Fibroblast of peridontal ligament (primary cell): ENCODE results near the gene LIF.

ENCODE experiments used
- DNase-seq: peaks from one replicate; pipeline ENCODE4 v3.0.0-alpha.2; 2010; ENCODE audit errors: extremely low read depth

Gene LIF

DNA sequence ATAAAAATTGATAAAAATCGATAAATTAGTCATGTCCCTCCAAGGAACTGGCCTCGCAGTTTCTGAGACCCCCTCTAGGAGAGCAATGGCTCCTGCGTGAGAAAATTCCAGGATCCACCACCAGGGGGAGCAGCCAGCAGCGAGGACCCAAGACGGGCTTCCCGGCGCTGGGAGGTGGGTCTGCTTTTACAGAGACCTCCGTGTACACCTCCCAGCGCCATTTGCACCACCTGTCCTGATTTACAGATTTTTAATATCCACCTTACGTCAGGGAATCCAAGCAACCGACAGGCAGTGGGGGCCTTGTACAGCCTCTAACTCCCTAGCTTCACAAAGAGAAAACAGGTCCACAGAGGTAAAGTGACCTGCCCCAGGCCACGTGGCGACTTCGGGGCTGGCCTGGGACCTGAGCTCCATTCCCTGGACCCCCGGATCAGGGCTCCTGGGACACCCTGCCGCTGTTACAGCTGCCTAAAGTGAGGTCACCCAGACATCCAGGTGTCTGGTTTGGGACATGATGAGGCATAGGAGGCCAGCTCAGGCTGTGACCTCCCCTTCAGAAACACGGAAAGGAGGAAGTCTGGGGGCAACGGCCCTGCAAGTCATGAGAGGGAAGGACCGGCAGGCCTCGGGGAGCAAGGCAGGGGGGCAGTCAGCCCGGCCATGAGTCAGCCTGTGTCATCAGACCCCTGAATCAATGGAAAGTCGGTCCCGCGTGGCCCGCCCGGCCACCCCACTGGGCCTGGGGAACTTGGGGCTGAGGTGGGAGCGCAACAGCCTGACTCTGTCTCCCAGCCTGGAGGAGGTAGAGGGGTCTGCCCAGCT, 16.6 kb upstream of the LIF start:
- DNase-seq = peak; percentile 65

DNA sequence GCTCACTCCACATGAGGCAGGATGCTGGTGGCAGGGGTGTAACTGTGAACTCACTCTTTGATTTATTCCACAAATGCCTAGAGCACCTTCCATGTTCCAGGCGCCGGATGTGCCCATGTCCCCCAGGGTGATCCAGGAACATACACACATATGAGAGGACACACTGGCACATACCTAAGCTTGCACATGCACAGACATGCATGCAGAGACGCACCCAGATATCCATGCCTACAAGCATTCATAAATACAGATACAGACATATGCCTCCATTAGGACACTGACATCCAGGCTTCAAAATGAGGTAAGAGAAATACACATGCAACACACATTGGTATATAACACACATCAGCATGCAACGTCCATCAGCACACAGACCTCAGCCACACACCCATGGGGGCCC, 15.6 kb upstream of the LIF start:
- DNase-seq = no peak

GRCh38 chr22:30261134-30261533, 14.6 kb upstream of the LIF start:
- no peak for DNase-seq

- no peak for DNase-seq
These were observed 14.1 kb upstream of the LIF start for GRCh38 chr22:30260682-30261081.

- no peak for DNase-seq
These were observed 13.7 kb upstream of the LIF start for GRCh38 chr22:30260276-30260675.

DNA sequence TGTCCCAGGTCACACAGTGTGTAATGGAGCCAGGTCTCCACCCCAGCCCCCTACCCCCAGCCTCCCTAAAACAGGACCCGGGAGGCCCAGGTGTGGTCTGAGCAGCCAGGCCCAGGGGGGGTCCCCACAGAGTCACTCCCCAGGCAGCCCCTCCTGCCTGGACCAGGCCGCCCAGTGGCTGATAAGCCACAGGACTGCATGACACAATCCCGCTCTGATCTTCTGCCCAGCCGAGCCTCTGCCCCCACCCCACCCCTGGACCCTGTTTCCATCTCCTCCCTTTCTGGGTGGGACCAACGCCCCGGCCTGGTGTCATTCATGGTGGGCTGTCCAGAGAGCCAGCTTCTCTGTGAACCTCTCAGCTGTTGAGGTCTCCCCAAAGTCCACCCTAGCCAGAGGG, 7.8 kb upstream of the LIF start:
- no peak for DNase-seq

GRCh38 chr22:30253205-30253852, 6.8 kb upstream of the LIF start:
- DNase-seq = peak; percentile 55

GRCh38 chr22:30252411-30253204, 6.0 kb upstream of the LIF start:
- no peak for DNase-seq

DNA sequence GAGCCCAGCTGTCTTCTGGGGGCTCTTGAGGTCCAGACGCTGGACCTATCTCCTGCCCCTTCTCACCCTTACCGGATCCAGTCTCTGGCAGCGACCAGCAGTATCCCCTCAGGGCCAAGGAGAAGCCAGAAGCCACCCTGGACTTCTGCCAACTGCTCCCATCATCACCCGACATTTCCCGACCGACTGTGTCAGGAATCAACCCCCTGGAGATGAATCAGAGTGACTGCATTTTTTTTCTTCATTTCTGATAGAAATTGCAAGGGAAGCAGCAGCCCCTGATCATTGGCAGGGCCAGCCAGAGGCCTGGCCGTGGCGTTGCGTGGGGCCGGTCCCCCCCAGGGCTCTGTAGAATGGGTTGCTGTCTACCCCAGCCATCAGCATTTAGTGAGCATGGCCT, 5.2 kb upstream of the LIF start:
- DNase-seq = no peak

GRCh38 chr22:30250661-30251267, 4.2 kb upstream of the LIF start:
- DNase-seq = no peak

GRCh38 chr22:30250039-30250565, 3.5 kb upstream of the LIF start:
- no peak for DNase-seq

DNA sequence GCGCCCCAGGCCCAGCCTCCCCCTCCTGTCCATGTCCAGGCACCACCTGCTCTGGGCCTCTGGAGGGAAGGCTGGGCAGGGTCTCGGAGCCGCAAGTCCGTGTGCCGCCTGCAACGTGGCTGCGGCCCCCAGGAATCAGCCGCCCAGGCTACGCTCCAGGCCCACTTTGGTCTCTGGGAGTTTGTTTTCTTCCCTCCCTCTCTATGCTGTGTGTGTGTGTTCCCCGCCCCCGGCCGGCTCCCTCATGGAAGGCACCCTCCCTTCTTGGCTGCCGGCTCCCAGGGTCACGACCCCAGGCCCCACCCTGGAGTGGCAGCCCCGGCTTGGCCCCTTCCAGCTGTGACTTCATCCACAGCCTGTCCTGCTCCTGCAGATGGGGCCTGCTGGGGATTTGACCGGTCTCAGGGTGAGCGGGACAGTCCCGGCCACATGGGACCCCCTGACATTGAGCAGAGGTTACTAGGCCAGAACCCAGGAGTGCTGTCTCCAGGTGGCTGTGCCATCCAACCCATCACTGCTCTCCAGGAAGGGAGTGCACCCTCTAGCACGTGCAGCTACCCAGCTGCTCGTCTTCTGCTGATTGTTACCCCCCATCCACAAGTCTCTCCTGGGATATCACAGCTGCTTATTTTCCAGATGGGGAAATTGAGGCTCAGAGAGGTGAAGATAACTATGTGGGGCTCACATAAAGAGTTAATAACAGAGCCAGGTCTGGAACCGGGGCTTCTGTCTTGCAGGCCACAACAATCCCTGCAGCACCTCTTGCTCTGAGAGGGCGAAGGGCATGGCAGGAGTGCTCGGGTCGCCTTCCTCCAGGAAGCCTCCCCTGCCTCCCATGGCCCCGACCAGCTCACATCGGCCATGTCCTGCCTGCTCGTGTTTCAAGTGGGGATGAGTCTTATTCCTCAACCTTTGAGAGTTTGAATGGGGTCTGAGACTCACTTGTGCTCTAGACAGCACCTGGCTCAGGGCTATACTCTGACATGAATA, 2.8 kb upstream of the LIF start:
- no peak for DNase-seq

DNA sequence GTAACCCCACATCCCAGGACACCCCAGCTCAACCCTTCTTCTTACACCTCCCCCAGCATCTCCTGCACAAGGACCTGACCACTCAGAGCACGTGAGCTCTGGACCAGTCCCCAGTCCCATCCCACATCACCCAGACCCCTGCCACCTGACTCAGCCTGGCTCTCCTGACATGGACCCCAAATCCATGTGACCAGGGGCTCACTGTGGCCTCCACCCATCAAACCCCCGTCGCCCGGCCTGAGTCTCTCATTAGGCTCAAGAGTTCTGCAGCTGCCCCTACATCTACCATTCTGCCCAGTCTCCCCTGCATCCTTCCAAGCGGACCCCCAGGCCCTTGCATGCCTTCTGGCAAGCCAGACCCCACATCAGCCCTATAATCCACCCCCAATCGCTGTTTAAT, 1.9 kb upstream of the LIF start:
- no peak for DNase-seq

DNA sequence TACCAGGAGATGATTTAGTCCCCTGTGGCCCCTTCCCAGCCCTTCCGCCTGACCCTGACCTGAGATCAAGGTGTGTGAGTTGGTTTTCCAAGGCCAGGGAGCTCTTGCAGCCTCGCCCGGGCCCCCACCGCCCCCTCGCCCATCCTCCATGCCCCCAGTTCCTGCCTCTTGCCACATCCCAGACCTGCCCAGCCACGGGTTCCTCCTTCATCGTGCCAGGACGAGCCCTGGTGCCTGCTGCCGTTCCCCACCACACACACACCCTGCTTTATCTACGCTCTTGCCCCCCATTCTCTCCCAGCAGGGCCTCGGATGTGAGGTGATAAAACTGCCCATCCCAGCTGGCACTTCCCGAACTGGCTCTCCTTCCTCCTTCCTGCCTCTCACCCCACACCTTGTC, 1.4 kb upstream of the LIF start:
- DNase-seq = no peak

DNA sequence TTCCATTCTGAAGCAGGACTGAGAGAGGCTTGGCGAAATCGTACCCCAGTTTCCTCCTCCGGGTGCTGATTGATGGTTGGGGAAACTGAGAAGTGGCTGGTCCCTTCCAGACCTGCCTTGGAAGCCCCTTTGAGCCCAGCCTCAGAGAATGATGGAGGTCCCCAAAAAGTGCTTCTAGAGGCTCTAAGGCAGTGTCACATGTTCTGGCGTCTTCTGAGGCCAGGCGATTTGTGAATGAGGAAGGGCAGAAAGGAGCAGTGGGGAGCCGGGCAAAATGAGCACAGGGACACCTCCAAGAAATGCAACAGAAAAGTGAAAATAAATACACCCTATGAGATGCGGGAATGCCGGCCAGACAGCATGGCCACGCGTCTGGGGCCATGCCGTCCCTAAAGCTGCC, 1.0 kb upstream of the LIF start:
- DNase-seq = no peak

- DNase-seq = no peak
These were observed 336 bp upstream of the LIF start for GRCh38 chr22:30246814-30247376.

- no peak for DNase-seq
These were observed 1.2 kb downstream of the LIF start for GRCh38 chr22:30245181-30245984.

- DNase-seq = no peak
These were observed 1.9 kb downstream of the LIF start for GRCh38 chr22:30244641-30245040.

- DNase-seq = no peak
These were observed 2.5 kb downstream of the LIF start for GRCh38 chr22:30244066-30244465.

DNA sequence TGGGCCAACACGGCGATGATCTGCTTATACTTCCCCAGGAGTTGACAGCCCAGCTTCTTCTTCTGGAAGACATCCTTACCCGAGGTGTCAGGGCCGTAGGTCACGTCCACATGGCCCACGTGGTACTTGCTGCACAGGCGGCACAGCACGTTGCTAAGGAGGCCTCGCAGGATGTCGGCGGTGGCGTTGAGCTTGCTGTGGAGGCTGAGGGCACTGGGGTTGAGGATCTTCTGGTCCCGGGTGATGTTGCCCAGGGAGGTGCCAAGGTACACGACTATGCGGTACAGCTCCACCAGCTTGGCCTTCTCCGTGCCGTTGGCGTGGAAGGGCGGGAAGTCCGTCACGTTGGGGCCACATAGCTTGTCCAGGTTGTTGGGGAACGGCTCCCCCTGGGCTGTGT, 2.9 kb downstream of the LIF start:
- no peak for DNase-seq
